Activated CD4-positive, alpha-beta T cell treated with anti-CD3 and anti-CD28 coated beads, Interleukin-2, amount 50 U/mL, for 1 hour (primary cell): ENCODE data around the gene SLC7A6.

Experiments
- DNase-seq: peaks from one replicate; pipeline ENCODE4 v3.0.0-alpha.2; 2020

The SLC7A6 gene

DNA sequence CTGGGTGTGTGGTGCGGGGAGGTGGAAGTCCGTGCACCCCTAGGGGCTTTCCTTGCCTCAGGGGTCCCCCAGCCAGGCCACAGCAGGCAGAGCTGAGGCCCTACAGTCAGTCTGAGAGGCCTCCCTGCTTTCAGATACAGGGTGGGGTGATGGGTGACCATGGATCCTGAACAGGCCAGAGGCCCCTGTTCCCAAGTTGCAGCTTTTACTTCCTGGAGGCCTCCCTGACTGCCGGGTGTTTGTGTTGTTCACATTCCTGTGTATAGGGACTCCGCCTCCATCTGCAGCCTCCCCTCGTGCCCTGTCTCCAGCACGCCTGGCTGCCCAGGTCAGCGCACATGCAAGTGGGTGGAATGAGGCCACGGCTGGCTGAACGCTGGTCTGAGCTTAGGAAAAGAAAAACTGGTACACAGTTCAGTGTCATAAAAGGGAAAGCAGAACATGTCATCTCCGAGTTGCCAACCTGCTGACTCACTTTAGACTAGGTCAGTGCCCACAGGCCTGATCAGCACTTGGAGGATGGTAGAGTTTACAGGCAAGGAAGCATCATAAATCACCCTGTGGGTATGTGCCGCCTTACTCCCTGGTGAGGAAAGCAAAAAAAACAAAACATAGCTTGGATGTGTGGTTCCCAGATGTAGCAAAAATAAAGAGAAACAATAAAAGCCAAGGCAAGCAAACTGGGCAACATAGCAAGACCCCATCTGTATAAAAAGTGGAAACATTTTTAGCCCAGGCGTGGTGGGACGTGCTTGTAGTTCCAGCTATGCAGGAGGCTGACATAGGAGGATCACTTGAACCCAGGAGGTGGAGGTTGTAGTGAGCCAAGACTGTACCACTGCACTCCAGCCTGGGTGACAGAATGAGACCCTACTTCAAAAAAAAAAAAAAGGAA lies 6.2 kb upstream of the SLC7A6 start:
- DNase-seq = no peak

DNA sequence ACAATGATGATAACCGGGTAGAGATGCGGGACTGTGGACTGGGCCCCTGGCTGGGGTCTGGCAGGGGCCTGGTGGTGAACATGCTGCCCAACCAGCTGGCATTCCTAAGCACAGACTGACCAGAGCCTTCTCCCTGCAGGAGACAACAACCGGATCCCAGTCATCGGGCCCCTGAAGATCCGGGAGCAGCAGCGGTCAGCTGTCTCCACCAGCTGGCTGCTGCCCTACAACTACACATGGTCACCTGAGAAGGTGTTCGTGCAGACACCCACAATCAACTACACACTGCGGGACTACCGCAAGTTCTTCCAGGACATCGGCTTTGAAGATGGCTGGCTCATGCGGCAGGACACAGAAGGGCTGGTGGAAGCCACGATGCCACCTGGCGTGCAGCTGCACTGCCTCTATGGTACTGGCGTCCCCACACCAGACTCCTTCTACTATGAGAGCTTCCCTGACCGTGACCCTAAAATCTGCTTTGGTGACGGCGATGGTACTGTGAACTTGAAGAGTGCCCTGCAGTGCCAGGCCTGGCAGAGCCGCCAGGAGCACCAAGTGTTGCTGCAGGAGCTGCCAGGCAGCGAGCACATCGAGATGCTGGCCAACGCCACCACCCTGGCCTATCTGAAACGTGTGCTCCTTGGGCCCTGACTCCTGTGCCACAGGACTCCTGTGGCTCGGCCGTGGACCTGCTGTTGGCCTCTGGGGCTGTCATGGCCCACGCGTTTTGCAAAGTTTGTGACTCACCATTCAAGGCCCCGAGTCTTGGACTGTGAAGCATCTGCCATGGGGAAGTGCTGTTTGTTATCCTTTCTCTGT lies 5.1 kb upstream of the SLC7A6 start:
- no peak for DNase-seq

- DNase-seq = no peak
Observed at GRCh38 chr16:68263559-68264127, 683 bp upstream of the SLC7A6 start.

DNA sequence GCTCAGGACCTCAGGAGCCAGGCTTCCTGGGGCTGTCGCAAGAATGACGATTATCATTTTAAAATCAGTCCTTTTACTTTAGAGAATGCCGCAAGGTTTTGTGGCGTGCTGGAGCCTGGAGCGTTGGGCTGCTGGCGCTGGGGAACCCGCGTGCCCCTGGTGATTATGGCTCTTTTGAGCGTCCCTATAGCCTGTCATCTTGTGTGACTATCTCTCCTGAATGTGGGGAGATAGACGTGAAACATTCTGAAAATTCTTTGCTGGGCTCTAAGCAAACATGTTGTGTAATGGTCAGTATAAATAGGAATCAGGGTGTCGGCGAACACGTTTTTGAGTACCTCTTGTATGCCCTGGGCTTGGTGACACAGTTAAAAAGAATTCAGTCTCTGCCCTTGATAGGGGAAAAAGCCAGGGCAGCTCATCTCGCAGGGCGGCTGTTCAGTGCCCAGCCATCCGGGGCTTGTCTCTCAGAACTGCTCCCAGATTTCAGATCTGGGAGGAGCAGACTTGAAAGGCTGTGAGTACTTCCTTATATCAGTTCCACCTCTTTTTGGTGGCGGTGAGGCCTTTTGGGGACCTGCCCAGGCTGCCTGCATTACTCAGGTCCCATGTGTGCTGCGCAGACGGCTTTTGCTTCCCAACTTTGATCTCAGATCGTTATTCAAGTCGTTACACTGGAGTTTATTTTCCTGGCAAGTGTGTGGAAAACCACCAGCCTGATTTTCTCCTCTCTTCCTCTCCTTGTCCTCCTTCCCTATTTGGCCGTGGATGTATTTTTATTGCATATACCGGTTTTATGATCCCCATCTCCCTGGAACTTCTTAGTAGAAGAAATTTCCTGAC lies 973 bp downstream of the SLC7A6 start:
- DNase-seq = peak; percentile 49

GRCh38 chr16:68267612-68268405 lies 3.5 kb downstream of the SLC7A6 start:
- DNase-seq = no peak

DNA sequence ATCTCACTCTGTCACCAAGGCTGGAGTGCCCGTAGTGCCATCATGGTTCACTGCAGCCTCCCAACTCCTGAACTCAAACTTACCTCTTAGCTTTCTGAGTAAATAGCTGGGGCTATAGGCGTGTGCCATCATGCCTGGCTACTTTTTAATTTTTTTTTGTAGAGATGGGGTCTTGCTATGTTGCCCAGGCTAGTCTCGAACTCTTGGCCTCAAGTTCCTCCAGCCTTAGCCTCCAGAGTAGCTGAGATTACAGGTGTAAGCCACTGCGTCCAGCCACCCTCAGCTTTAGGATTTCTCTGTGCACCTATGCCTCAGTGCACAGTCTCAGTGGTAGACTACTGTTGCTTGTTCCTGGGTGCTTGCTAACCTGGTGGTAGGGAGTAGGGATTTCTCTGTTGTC lies 5.5 kb downstream of the SLC7A6 start:
- DNase-seq = no peak

- no peak for DNase-seq
Observed at GRCh38 chr16:68270353-68270752, 6.0 kb downstream of the SLC7A6 start.

DNA sequence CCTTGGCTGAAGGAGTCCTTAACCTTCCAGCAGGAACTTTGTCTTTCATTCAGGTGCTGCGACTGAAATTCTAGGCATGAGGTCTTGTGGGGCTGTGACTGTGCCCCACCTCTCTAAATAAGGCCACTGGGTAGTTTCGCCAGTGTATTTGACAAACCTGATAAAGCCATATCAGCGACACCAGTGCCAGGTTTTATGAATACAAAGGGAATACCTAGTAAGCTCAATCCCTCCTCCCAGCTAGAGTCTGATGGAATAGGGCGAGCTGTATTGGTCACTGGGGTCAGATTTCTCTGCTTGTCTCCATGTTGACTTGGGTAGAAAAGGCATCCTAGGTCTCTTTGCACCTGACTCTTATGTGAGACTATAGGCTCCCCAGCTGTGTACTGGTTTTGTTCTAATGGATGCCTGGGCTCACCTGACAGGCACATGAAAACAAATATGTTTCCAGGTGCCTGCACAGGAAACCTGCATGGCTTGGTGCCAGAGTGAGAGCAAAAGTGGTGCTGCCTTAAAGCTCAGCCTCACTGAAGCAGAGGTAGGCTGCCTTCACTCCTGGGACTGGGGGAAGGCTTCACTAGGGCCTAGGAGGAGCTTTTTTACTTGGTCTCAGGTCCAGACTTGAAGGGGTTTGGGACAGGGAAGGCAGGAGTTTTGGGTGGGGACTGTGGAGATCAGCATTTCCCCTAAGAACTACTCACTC lies 8.3 kb downstream of the SLC7A6 start:
- DNase-seq = peak; percentile 73

- no peak for DNase-seq
Observed at GRCh38 chr16:68273459-68273858, 9.1 kb downstream of the SLC7A6 start.

DNA sequence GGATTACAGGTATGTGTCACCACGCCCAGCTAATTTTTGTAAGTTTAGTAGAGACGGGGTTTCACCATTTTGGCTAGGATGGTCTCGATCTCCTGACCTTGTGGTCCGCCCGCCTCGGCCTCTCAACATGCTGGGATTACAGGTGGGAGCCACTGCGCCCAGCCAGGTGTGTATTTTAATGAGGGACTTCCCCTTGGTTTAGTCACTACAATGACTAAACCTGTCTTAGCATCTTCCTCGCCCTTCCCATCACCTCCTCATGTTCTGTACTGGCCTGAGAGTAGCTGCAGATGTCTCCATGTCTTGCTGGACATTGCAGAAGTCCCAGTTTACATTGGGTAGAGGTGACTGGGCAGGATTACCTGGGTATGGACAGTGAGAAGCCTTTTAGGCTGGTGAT lies 9.6 kb downstream of the SLC7A6 start:
- DNase-seq = no peak

DNA sequence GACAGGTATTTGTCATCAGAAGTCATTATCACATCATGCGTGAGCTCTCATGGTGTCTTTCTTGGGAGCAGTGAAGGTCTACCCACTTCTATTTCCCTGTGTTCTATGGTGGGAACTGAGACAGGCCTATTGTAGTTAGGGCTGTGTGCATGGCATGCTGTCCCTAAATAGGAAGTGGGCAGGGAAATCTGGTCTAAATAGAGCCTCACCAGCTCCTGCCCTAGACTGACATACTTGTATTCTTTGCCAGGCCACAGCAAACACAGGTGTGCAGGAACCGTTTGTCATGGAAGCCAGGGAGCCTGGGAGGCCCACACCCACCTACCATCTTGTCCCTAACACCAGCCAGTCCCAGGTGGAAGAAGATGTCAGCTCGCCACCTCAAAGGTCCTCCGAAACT lies 10.1 kb downstream of the SLC7A6 start:
- no peak for DNase-seq

- DNase-seq = peak; percentile 46
Observed at GRCh38 chr16:68275611-68276191, 11.4 kb downstream of the SLC7A6 start.

- DNase-seq = no peak
Observed at GRCh38 chr16:68276223-68276622, 11.9 kb downstream of the SLC7A6 start.

DNA sequence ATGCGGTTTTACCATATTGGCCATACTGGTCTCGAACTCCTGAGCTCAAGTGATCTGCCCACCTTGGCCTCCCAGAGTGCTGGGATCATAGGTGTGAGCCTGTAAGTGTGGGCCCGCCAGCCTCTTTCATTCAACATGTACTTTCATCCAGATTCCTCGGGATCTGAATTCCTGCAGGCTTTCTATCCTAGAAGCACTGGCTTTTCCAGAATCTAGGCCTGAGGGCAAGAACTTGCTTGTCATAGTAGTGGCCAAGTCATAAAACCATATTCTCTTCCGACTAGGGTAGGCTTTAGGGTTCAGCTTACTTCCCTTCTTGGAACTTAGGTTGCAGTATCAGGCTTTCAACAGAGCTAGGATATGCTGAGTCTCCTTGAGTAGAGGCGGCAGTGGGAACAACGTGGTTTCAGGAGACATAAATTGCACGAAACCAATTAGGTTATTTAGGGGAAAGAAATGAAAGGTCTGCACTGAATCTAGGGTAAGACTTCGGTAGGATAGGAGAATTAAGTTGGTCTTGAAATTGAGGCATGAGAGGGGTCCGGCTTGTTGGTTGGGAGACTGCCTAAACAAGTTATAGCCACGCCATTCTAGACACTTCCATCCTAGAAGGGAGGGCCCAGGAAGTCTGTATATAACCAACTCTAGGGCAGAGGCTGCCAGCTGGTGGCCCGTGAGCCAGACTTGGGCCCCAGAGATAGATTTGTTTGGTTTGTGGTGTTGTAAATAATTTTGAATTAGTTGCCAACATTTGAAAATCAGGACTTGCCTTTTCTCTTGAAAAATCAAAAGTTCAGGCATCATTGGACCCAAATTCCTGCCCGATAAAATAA lies 15.6 kb downstream of the SLC7A6 start:
- DNase-seq = no peak

DNA sequence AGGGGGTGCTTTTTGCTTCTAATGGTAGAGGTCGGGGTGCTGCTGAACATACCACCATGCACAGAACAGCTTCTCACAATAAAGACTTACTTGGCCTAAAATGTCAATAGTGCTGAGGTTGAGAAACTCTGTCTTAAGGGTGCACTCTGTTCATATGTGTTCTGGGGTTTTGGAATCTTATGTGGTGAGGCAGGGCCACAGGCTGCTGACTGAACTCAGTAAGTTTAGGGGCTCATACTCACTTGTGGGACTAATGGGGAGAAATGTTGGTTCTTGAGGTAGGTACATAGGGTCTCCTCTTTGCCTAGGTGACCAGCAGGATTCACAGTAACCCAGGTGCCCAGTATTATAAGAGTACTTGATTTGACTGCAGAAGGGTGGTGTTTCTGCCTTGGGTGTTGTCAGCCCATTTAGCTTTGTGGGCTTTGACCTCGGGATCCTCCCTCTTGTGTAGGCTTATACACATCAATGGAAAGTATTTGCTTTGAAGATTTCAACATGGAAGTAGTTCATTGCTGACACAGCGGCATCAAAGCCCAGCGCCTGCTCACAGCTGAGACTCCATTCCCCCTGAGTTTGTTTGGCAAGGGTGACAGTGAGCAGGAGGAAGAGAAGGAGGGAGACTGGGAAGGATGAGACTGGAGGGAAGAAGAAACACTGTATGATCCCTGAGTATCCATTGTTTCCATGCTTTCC lies 17.2 kb downstream of the SLC7A6 start:
- peak; percentile 43 for DNase-seq

- no peak for DNase-seq
Observed at GRCh38 chr16:68282064-68282452, 17.7 kb downstream of the SLC7A6 start.

DNA sequence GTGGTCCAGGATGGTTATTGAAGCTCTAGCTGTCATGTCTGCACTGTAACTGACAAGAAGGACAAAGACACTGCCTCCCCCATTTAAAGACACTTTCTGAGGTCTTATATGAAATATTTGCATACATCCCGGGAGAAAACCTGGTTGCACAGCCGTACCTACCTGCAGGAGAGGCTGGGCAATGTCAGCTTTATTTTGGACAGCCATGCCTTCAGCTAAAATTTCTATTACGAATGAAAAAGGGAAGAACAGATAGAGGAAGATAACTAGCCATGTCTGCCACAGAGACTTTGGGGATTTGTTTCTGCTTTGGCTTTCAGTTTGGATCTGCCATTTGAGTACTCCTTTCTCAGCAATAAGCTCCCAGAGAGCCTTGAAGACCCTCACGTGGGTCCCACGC lies 19.0 kb downstream of the SLC7A6 start:
- DNase-seq = no peak

GRCh38 chr16:68283801-68284598 lies 19.7 kb downstream of the SLC7A6 start:
- no peak for DNase-seq
